ENCODE data around the gene KLRB1. TPM values are rescaled to one million over a fixed set of nuclear protein-coding genes. Genes with fewer than 3 reads are reported as not detected.
"Not testable (repeated sequence)": the region's sequence is repeated elsewhere in the genome, so short reads cannot be mapped to it uniquely, and the experiment has no call there.

Gene KLRB1
- total and polyA plus RNA-seq, 8 donors, result 0.50 to 4.9 (median 1.8) TPM; not detected in 3

- H3K4me3 ChIP-seq; H3K4me1 ChIP-seq; intact Hi-C loops (cut with DNase I; ENCODE audit: low total_unique reads); H3K27me3 ChIP-seq; H3K27ac ChIP-seq; DNase-seq; H3K9me3 ChIP-seq; H3K36me3 ChIP-seq: not testable (repeated sequence)
- 72 to 75% (median 73%) methylated on average over 3 to 4 of the region's 4 CpGs; no CpG with 5 or more reads in 2 of the 5 donors for WGBS, 5 donors
These were observed 62.2 kb downstream of the KLRB1 start for GRCh38 chr12:9545489-9545888.

Small RNA genes within 50 kb of the gene (small RNA-seq; reads per million reads assigned to genes)
- 0 reads per million in 4 donors for gene AC010186.4
- 0 reads per million in 4 donors for gene RNU6-700P

Other genes with a start within 250 kb of the KLRB1 start
- gene CLEC2D, start 61.8 kb upstream of the KLRB1 start, total RNA-seq, result 10 to 100 TPM in 4 of 5 donors, not detected in 1; 21.1 to 90.2 (median 32.0) TPM
- 1 to 10 TPM; 2.2 to 6.4 (median 5.1) TPM for gene CLEC2D, start 61.8 kb upstream of the KLRB1 start, polyA plus RNA-seq
- gene CLECL1, start 125.2 kb upstream of the KLRB1 start, total RNA-seq, result 1 to 10 TPM in 1 of 5 donors, not detected in 4; 1.7 TPM
- 1 to 10 TPM in 2 of 3 donors, not detected in 1; 1.0 to 3.5 TPM for gene CLECL1, start 125.2 kb upstream of the KLRB1 start, polyA plus RNA-seq
- gene CD69, start 153.0 kb upstream of the KLRB1 start, total RNA-seq, result 10 to 100 TPM in 2 of 5 donors, 1 to 10 TPM in 2, not detected in 1; 2.2 to 15.4 (median 10.0) TPM
- gene CD69, start 153.0 kb upstream of the KLRB1 start, polyA plus RNA-seq, result 1 to 10 TPM; 2.1 to 3.4 (median 2.9) TPM
- gene KLRF1, start 219.6 kb upstream of the KLRB1 start, total RNA-seq, result 1 to 10 TPM in 2 of 5 donors, not detected in 3; 2.2 to 4.5 TPM
- gene KLRF1, start 219.6 kb upstream of the KLRB1 start, polyA plus RNA-seq, result 1 to 10 TPM in 2 of 3 donors, under 1 TPM in 1; 0.78 to 3.2 (median 1.9) TPM